MM.1S (cell line): ENCODE measurements around the gene RSBN1L.

Experiments
- DNase-seq: peaks from one replicate; pipeline ENCODE4 v3.0.0-alpha.2; 2015
- H2AFZ ChIP-seq: fragments of 300-600 bp; sonication (generic); 2 replicates; pipeline ENCODE4 v1.6.0; 2016; ENCODE audit warnings: antibody characterized with exemption, low read length
- H3F3A ChIP-seq: fragments of 300-600 bp; sonication (generic); 2 replicates; pipeline ENCODE4 v1.6.1; 2016; ENCODE audit warnings: mild to moderate bottlenecking, antibody characterized with exemption, low read length, moderate library complexity, mixed read lengths; ENCODE audit not compliant: insufficient read depth
- H3K27ac ChIP-seq: fragments of 300-600 bp; sonication (generic); 2 replicates; pipeline ENCODE4 v1.5.1; 2016; ENCODE audit warnings: mild to moderate bottlenecking, low read length
- H3K27me3 ChIP-seq: fragments of 300-600 bp; sonication (generic); replicated peaks from 2 replicates; pipeline ENCODE4 v1.6.0; 2016; ENCODE audit warnings: low read length; ENCODE audit not compliant: insufficient read depth
- H3K36me3 ChIP-seq: fragments of 300-600 bp; sonication (generic); replicated peaks from 2 replicates; pipeline ENCODE4 v1.6.1; 2016; ENCODE audit warnings: mild to moderate bottlenecking, low read length, mixed read lengths; ENCODE audit not compliant: insufficient read depth
- H3K4me1 ChIP-seq: fragments of 300-600 bp; sonication (generic); 2 replicates; pipeline ENCODE4 v1.6.1; 2016; ENCODE audit warnings: low read length, mixed read lengths
- H3K4me2 ChIP-seq: fragments of 300-600 bp; sonication (generic); 2 replicates; pipeline ENCODE4 v1.6.0; 2016; ENCODE audit warnings: low read depth, low read length
- H3K4me3 ChIP-seq: fragments of 300-600 bp; sonication (generic); 2 replicates; pipeline ENCODE4 v1.5.1; 2016; ENCODE audit warnings: low read length, mixed read lengths
- H3K79me2 ChIP-seq: fragments of 300-600 bp; sonication (generic); 2 replicates; pipeline ENCODE4 v1.6.1; 2016; ENCODE audit warnings: mixed run types, low read length, mixed read lengths
- H3K9ac ChIP-seq: fragments of 300-600 bp; sonication (generic); 2 replicates; pipeline ENCODE4 v1.6.1; 2016; ENCODE audit warnings: low read length, mixed read lengths
- H3K9me2 ChIP-seq: fragments of 300-600 bp; sonication (generic); replicated peaks from 2 replicates; pipeline ENCODE4 v1.6.1; 2016; ENCODE audit warnings: mild to moderate bottlenecking, low read length, mixed read lengths; ENCODE audit not compliant: insufficient read depth
- H3K9me3 ChIP-seq: fragments of 300-600 bp; sonication (generic); replicated peaks from 2 replicates; pipeline ENCODE4 v1.6.1; 2016; ENCODE audit warnings: mild to moderate bottlenecking, low read length, mixed read lengths; ENCODE audit not compliant: insufficient read depth
- H4K20me1 ChIP-seq: fragments of 300-600 bp; sonication (generic); 2 replicates; pipeline ENCODE4 v1.6.1; 2016; ENCODE audit warnings: mild to moderate bottlenecking, low read length, moderate library complexity, mixed read lengths; ENCODE audit not compliant: insufficient read depth
- EZH2 ChIP-seq: fragments of 300-600 bp; sonication (generic); optimal IDR thresholded peaks from 2 replicates; pipeline ENCODE3; 2017; ENCODE audit warnings: low read depth, mild to moderate bottlenecking, antibody characterized with exemption, low read length, mixed read lengths
- EZH2phosphoT487 ChIP-seq: fragments of 300-600 bp; sonication (generic); IDR thresholded peaks from 2 replicates; pipeline ENCODE4 v1.6.1; 2018; ENCODE audit warnings: antibody characterized with exemption, low read length
- TF ChIP-seq, protein P1 (sequence below): fragments of 300-600 bp; sonication (generic); IDR thresholded peaks from 2 replicates; pipeline ENCODE4 v1.5.1; 2016; ENCODE audit warnings: antibody characterized with exemption, low read length, mixed read lengths

Gene RSBN1L

GRCh38 chr7:77752016-77752415 lies 55.8 kb downstream of the RSBN1L start:
- H3K27me3 ChIP-seq = no peaks in the 10 kb centered on the region
- H3K9me3 ChIP-seq = no peaks in the 10 kb centered on the region
- TF ChIP-seq EZH2 (no peak), EZH2phosphoT487 (no peak)
- TF ChIP-seq, protein P1, sequence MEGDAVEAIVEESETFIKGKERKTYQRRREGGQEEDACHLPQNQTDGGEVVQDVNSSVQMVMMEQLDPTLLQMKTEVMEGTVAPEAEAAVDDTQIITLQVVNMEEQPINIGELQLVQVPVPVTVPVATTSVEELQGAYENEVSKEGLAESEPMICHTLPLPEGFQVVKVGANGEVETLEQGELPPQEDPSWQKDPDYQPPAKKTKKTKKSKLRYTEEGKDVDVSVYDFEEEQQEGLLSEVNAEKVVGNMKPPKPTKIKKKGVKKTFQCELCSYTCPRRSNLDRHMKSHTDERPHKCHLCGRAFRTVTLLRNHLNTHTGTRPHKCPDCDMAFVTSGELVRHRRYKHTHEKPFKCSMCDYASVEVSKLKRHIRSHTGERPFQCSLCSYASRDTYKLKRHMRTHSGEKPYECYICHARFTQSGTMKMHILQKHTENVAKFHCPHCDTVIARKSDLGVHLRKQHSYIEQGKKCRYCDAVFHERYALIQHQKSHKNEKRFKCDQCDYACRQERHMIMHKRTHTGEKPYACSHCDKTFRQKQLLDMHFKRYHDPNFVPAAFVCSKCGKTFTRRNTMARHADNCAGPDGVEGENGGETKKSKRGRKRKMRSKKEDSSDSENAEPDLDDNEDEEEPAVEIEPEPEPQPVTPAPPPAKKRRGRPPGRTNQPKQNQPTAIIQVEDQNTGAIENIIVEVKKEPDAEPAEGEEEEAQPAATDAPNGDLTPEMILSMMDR = no peak
- peaks cover 66% of the 10 kb centered on the region for H3K79me2 ChIP-seq
- H3K9ac ChIP-seq = no peak overlapping the region
- DNase-seq = no peak
- no peaks in the 10 kb centered on the region for H4K20me1 ChIP-seq
- H3K4me3 ChIP-seq = no peak overlapping the region
- no peak overlapping the region for H2AFZ ChIP-seq
- 0 out of 2 replicates have a peak, but pooled peaks cover under 1% of the 10 kb centered on the region for H3K4me1 ChIP-seq
- H3K9me2 ChIP-seq = no peaks in the 10 kb centered on the region
- peaks cover 3% of the 10 kb centered on the region; the same call in 1 of the 2 replicates for H3F3A ChIP-seq
- H3K36me3 ChIP-seq = no peaks in the 10 kb centered on the region; the same call in 1 of the 2 replicates
- no peak overlapping the region for H3K4me2 ChIP-seq
- H3K27ac ChIP-seq = no peak overlapping the region

GRCh38 chr7:77753173-77753572 lies 56.9 kb downstream of the RSBN1L start:
- Histone ChIP-seq H3K9me2 (no peaks in the 10 kb centered on the region), H3K79me2 (peaks cover 69% of the 10 kb centered on the region), H3K27ac (no peak overlapping the region), H3K9me3 (no peaks in the 10 kb centered on the region), H3K4me3 (no peak overlapping the region), H3K36me3 (no peaks in the 10 kb centered on the region; the same call in 1 of the 2 replicates), H3F3A (peaks cover 11% of the 10 kb centered on the region; the same call in 1 of the 2 replicates), H3K4me2 (no peak overlapping the region), H4K20me1 (0 out of 2 replicates have a peak, but pooled peaks cover 6% of the 10 kb centered on the region), H3K9ac (no peak overlapping the region), H2AFZ (no peak overlapping the region), H3K27me3 (no peaks in the 10 kb centered on the region), H3K4me1 (peaks cover 7% of the 10 kb centered on the region; the same call in 1 of the 2 replicates)
- DNase-seq = no peak
- TF ChIP-seq EZH2phosphoT487 (no peak), EZH2 (no peak)

DNA sequence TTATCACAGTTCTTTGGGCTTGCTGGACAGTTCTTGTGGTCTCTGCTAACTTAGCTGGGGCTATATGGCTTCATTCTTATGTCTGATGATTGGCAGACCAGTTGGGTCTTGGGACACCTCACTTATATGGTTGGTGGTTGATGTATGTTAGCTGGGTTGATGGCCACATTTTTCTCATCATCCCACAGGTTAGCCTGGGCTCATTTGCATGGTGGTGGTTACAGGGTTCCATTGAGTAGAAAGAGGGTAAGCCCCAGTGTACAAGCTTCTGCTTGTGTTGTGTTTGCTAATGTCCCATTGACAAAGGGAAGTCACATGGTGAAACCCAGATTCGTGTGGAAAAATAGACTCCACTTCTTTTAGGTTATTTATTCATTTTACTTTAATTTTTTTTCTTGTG lies 61.3 kb downstream of the RSBN1L start:
- H3K4me2 ChIP-seq = no peak overlapping the region
- H3K27ac ChIP-seq = peak overlapping the region; percentile 7; the same call in 1 of the 2 replicates
- H3K9ac ChIP-seq = no peak overlapping the region
- peak; percentile 15 for DNase-seq
- peaks cover 11% of the 10 kb centered on the region; the same call in 1 of the 2 replicates for H3F3A ChIP-seq
- H2AFZ ChIP-seq = no peak overlapping the region
- no peaks in the 10 kb centered on the region for H3K9me3 ChIP-seq
- H3K4me1 ChIP-seq = peaks cover 7% of the 10 kb centered on the region; the same call in 1 of the 2 replicates
- H3K79me2 ChIP-seq = peaks cover 84% of the 10 kb centered on the region
- peaks cover 11% of the 10 kb centered on the region; the same call in 1 of the 2 replicates for H4K20me1 ChIP-seq
- no peak overlapping the region for H3K4me3 ChIP-seq
- no peaks in the 10 kb centered on the region for H3K27me3 ChIP-seq
- TF ChIP-seq, protein P1 = no peak
- TF ChIP-seq EZH2phosphoT487 = no peak
- no peak for TF ChIP-seq EZH2
- H3K9me2 ChIP-seq = no peaks in the 10 kb centered on the region
- H3K36me3 ChIP-seq = no peaks in the 10 kb centered on the region

DNA sequence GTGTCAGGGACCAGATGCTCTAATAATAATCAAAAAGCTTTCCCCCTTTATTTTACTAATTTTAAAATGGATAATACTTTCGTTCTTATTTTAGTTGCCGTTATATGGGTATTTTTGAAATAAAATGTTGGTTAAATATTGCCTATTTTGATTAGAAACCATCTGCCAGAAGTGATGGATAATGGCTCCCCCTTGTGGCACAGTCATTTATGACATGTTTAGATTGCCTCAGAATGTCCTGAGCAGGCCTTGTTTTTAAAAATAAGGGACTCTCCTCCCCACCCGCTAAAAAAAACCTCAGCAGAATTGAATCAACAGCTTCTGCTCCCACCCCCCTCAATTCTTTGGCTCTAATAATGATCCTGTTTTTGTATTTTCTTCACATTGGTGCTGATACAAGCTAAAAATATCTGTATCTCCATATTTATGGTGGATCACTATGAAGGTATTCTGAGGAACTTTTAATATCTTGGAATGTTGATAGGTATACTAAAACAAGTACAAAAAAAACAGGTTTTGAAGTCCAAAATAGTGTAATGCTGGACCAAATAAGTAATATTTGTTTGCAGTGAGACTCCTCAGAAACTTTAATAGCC lies 63.1 kb downstream of the RSBN1L start:
- DNase-seq = peak; percentile 64
- Histone ChIP-seq H2AFZ (no peak overlapping the region), H3K9me2 (no peaks in the 10 kb centered on the region), H4K20me1 (peaks cover 11% of the 10 kb centered on the region; the same call in 1 of the 2 replicates), H3F3A (peaks cover 11% of the 10 kb centered on the region; the same call in 1 of the 2 replicates), H3K27ac (no peak overlapping the region), H3K9ac (no peak overlapping the region), H3K36me3 (no peaks in the 10 kb centered on the region), H3K4me2 (no peak overlapping the region), H3K27me3 (no peaks in the 10 kb centered on the region), H3K4me3 (no peak overlapping the region), H3K9me3 (no peaks in the 10 kb centered on the region), H3K79me2 (peaks cover 88% of the 10 kb centered on the region), H3K4me1 (peaks cover 7% of the 10 kb centered on the region; the same call in 1 of the 2 replicates)
- TF ChIP-seq EZH2 = no peak
- TF ChIP-seq, protein P1 = peak; percentile 82
